Measurements from ENCODE around the gene TNS3.

TNS3 gene

DNA sequence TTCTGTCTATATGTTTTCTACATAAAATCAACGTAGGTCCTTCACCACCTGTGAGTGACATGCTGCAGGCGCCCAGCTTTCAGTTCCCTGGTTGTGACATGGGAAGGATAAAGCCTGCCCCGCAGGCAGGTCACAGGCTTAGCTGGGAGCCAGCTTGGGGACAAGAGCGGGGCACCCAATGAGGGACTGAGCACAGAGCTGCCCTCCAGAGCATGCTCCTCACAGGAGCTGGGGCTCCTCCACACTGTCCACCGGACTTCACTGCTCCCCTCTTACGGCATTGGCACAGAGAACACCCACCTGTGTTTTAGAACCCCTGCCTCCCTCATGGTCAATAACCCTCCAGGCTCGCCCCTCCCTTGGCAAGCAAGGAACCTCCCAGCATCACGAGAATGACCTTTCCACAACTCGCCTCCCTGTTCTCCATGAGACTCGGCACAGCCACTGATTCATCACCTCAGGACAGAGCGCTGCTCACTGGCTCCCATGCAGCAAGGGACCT is 187.1 kb downstream of the TNS3 start:
- Histone ChIP-seq H3K27ac (ENCODE audit: low read length) (no peak overlapping the region), H3K9me2 (replicated peaks; ENCODE audit: insufficient read depth, low read length) (no peaks in the 10 kb centered on the region), H2AFZ (ENCODE audit: low read length) (no peak overlapping the region), H3K36me3 (replicated peaks; ENCODE audit: insufficient read depth, low read length) (peaks cover 31% of the 10 kb centered on the region), H3K27me3 (replicated peaks; ENCODE audit: insufficient read depth, low read length) (no peaks in the 10 kb centered on the region), H3K9ac (ENCODE audit: low read length) (no peak overlapping the region), H3K4me3 (ENCODE audit: low read length) (no peak overlapping the region), H3K79me2 (ENCODE audit: low read length) (peaks cover 98% of the 10 kb centered on the region), H3K4me2 (ENCODE audit: low read depth, low read length) (no peak overlapping the region), H3K9me3 (replicated peaks; ENCODE audit: insufficient read depth, low read length) (no peaks in the 10 kb centered on the region), H3K4me1 (ENCODE audit: low read length) (no peaks in the 10 kb centered on the region), H4K20me1 (ENCODE audit: insufficient read depth, low read length) (no peaks in the 10 kb centered on the region), H3F3A (ENCODE audit: insufficient read depth, low read length) (no peaks in the 10 kb centered on the region)
- TF ChIP-seq, protein P1, sequence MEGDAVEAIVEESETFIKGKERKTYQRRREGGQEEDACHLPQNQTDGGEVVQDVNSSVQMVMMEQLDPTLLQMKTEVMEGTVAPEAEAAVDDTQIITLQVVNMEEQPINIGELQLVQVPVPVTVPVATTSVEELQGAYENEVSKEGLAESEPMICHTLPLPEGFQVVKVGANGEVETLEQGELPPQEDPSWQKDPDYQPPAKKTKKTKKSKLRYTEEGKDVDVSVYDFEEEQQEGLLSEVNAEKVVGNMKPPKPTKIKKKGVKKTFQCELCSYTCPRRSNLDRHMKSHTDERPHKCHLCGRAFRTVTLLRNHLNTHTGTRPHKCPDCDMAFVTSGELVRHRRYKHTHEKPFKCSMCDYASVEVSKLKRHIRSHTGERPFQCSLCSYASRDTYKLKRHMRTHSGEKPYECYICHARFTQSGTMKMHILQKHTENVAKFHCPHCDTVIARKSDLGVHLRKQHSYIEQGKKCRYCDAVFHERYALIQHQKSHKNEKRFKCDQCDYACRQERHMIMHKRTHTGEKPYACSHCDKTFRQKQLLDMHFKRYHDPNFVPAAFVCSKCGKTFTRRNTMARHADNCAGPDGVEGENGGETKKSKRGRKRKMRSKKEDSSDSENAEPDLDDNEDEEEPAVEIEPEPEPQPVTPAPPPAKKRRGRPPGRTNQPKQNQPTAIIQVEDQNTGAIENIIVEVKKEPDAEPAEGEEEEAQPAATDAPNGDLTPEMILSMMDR (IDR thresholded peaks at IDR 0.05; ENCODE audit: low read length) = no peak
- TF ChIP-seq EZH2phosphoT487 (IDR thresholded peaks at IDR 0.05; ENCODE audit: low read length) (no peak), EZH2 (optimal IDR thresholded peaks at IDR 0.05; ENCODE audit: low read depth, low read length) (no peak)
- no peak for DNase-seq

- no peaks in the 10 kb centered on the region for H3F3A ChIP-seq (ENCODE audit: insufficient read depth, low read length)
- H4K20me1 ChIP-seq (ENCODE audit: insufficient read depth, low read length) = no peaks in the 10 kb centered on the region
- peaks cover 98% of the 10 kb centered on the region for H3K79me2 ChIP-seq (ENCODE audit: low read length)
- no peaks in the 10 kb centered on the region for H3K27me3 ChIP-seq (replicated peaks; ENCODE audit: insufficient read depth, low read length)
- H2AFZ ChIP-seq (ENCODE audit: low read length) = no peak overlapping the region
- TF ChIP-seq EZH2phosphoT487 (IDR thresholded peaks at IDR 0.05; ENCODE audit: low read length) (no peak), EZH2 (optimal IDR thresholded peaks at IDR 0.05; ENCODE audit: low read depth, low read length) (no peak)
- TF ChIP-seq, protein P1 (IDR thresholded peaks at IDR 0.05; ENCODE audit: low read length) = no peak
- H3K4me3 ChIP-seq (ENCODE audit: low read length) = no peak overlapping the region
- DNase-seq = no peak
- H3K4me2 ChIP-seq (ENCODE audit: low read depth, low read length) = no peak overlapping the region
- H3K9me3 ChIP-seq (replicated peaks; ENCODE audit: insufficient read depth, low read length) = no peaks in the 10 kb centered on the region
- H3K27ac ChIP-seq (ENCODE audit: low read length) = no peak overlapping the region
- no peak overlapping the region for H3K9ac ChIP-seq (ENCODE audit: low read length)
- no peaks in the 10 kb centered on the region for H3K9me2 ChIP-seq (replicated peaks; ENCODE audit: insufficient read depth, low read length)
- H3K36me3 ChIP-seq (replicated peaks; ENCODE audit: insufficient read depth, low read length) = peaks cover 31% of the 10 kb centered on the region
- no peaks in the 10 kb centered on the region for H3K4me1 ChIP-seq (ENCODE audit: low read length)
Measured at GRCh38 chr7:47394216-47394615, 187.7 kb downstream of the TNS3 start.

- no peaks in the 10 kb centered on the region for H3K9me3 ChIP-seq (replicated peaks; ENCODE audit: insufficient read depth, low read length)
- H3K4me2 ChIP-seq (ENCODE audit: low read depth, low read length) = no peak overlapping the region
- H3K36me3 ChIP-seq (replicated peaks; ENCODE audit: insufficient read depth, low read length) = peaks cover 31% of the 10 kb centered on the region
- no peaks in the 10 kb centered on the region for H4K20me1 ChIP-seq (ENCODE audit: insufficient read depth, low read length)
- no peaks in the 10 kb centered on the region for H3F3A ChIP-seq (ENCODE audit: insufficient read depth, low read length)
- no peak overlapping the region for H3K4me3 ChIP-seq (ENCODE audit: low read length)
- no peaks in the 10 kb centered on the region for H3K9me2 ChIP-seq (replicated peaks; ENCODE audit: insufficient read depth, low read length)
- no peak for TF ChIP-seq EZH2phosphoT487 (IDR thresholded peaks at IDR 0.05; ENCODE audit: low read length)
- TF ChIP-seq, protein P1 (IDR thresholded peaks at IDR 0.05; ENCODE audit: low read length) = no peak
- TF ChIP-seq EZH2 (optimal IDR thresholded peaks at IDR 0.05; ENCODE audit: low read depth, low read length) = no peak
- H3K4me1 ChIP-seq (ENCODE audit: low read length) = no peaks in the 10 kb centered on the region
- H3K27me3 ChIP-seq (replicated peaks; ENCODE audit: insufficient read depth, low read length) = no peaks in the 10 kb centered on the region
- no peak overlapping the region for H3K9ac ChIP-seq (ENCODE audit: low read length)
- no peak overlapping the region for H2AFZ ChIP-seq (ENCODE audit: low read length)
- no peak for DNase-seq
- H3K27ac ChIP-seq (ENCODE audit: low read length) = no peak overlapping the region
- peaks cover 95% of the 10 kb centered on the region for H3K79me2 ChIP-seq (ENCODE audit: low read length)
Measured at GRCh38 chr7:47393406-47393805, 188.5 kb downstream of the TNS3 start.
